Progenitor cell of endocrine pancreas (in vitro differentiated cells): ENCODE data around the gene PRPF31. TPM values are rescaled to one million over a fixed set of nuclear protein-coding genes. Genes with fewer than 3 reads are reported as not detected.
A peak's percentile ranks its signal among the peaks of the same experiment; 100 is the strongest.

Experiments
- DNase-seq: peaks from one replicate; pipeline ENCODE4 v3.0.0; 2021; ENCODE audit warnings: low spot score; ENCODE audit not compliant: unreplicated experiment
- H3K27ac Mint-ChIP-seq: 2 replicates; pipeline ENCODE4 v1.8.0; 2021; ENCODE audit warnings: mild to moderate bottlenecking, moderate library complexity, mixed read lengths
- H3K27me3 Mint-ChIP-seq: 2 replicates; pipeline ENCODE4 v1.8.0; 2021; ENCODE audit warnings: mixed read lengths
- H3K36me3 Mint-ChIP-seq: 2 replicates; pipeline ENCODE4 v1.8.0; 2022; ENCODE audit warnings: mixed read lengths; ENCODE audit not compliant: insufficient read depth
- H3K4me1 Mint-ChIP-seq: 2 replicates; pipeline ENCODE4 v1.8.0; 2021; ENCODE audit warnings: low read depth, mixed read lengths
- H3K4me3 Mint-ChIP-seq: 2 replicates; pipeline ENCODE4 v1.8.0; 2021; ENCODE audit warnings: low read depth, mild to moderate bottlenecking, moderate library complexity, mixed read lengths
- H3K9me3 Mint-ChIP-seq: 2 replicates; pipeline ENCODE4 v1.8.0; 2021; ENCODE audit warnings: low read depth, mixed read lengths
- total RNA-seq: library from RNA; stranded (reverse); gene quantifications from 2 replicates; pipeline ENCODE4 v1.2.1, GENCODE V29; 2021
- TF ChIP-seq, protein P1 (sequence below): fragments of 200-600 bp; sonication (generic); IDR thresholded peaks from one replicate; pipeline ENCODE4 v1.5.0; 2021; ENCODE audit warnings: antibody characterized with exemption, mild to moderate bottlenecking; ENCODE audit not compliant: unreplicated experiment

The PRPF31 gene
- total RNA-seq, 1 donor from 2014 or later, result 71.3 TPM

DNA sequence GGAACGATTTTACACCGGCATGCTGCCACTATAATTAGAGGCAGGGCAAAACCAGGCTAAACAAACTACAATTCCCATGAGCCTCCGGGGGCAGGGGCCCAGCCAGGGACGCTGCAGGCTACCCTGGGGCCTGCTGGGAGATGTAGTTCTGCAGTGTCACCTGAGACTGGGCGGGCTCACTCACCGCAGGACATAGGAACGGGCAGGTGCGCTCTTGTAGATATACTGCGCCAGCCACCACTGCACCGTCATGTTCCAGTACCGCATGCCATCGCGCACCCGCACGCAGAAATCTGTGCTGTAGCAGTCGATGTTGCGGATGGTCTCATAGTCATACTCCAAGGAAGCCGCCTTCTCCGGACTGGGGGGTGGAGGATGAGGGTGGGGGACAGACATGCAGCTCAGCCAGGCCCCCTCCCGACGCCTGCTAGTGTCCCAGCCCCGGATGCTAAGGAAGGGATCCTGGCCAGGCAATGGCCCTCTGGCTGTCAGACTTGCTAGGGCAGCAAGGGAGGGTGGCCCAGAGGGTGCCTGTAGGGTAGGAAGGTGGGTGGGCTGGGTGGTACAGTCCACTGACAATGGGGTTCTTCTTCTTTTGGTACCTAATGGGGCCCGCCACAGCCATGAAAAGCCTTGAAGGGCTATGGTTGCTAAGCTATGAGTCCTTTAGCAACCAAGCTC lies 63.2 kb downstream of the PRPF31 start:
- no peak for DNase-seq
- Mint-ChIP-seq H3K4me3 (no peak overlapping the region), H3K9me3 (no peaks in the 10 kb centered on the region), H3K27ac (no peak overlapping the region), H3K4me1 (peaks cover 2% of the 10 kb centered on the region), H3K27me3 (no peaks in the 10 kb centered on the region), H3K36me3 (peaks cover 12% of the 10 kb centered on the region)
- TF ChIP-seq, protein P1, sequence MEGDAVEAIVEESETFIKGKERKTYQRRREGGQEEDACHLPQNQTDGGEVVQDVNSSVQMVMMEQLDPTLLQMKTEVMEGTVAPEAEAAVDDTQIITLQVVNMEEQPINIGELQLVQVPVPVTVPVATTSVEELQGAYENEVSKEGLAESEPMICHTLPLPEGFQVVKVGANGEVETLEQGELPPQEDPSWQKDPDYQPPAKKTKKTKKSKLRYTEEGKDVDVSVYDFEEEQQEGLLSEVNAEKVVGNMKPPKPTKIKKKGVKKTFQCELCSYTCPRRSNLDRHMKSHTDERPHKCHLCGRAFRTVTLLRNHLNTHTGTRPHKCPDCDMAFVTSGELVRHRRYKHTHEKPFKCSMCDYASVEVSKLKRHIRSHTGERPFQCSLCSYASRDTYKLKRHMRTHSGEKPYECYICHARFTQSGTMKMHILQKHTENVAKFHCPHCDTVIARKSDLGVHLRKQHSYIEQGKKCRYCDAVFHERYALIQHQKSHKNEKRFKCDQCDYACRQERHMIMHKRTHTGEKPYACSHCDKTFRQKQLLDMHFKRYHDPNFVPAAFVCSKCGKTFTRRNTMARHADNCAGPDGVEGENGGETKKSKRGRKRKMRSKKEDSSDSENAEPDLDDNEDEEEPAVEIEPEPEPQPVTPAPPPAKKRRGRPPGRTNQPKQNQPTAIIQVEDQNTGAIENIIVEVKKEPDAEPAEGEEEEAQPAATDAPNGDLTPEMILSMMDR, result no peak

DNA sequence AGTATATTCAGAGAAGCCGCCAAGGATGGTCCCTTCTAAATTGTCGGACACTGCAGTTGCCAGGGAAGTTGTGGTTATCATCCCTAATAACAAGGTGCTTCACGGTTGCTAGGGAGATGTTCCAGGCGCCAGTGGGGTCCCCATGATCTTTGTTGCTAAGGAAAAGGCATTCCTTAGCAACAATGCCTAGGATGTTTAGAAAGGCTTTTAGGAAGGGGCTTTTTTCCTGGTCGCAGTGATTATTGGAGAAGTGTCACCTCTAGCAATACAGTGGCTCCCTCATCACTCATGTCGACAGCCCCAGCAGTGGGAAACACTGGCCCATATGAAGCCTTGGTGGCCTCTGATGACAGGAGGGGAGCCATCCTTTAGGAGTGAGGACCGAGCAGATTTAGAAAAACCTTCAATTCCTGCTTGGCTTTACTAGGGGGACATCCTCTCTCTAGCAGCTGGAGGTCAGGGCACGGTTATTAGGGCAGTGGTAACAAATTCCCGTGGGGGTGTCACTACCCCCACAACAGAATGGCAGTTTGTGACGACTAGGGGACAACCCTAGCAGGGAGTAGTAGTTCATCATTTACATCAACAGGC lies 63.8 kb downstream of the PRPF31 start:
- Mint-ChIP-seq H3K4me3 (no peak overlapping the region), H3K27ac (peak overlapping the region; percentile 24), H3K27me3 (no peaks in the 10 kb centered on the region), H3K4me1 (peaks cover 2% of the 10 kb centered on the region), H3K36me3 (peaks cover 13% of the 10 kb centered on the region), H3K9me3 (no peaks in the 10 kb centered on the region)
- DNase-seq, result no peak
- TF ChIP-seq, protein P1, result no peak

DNA sequence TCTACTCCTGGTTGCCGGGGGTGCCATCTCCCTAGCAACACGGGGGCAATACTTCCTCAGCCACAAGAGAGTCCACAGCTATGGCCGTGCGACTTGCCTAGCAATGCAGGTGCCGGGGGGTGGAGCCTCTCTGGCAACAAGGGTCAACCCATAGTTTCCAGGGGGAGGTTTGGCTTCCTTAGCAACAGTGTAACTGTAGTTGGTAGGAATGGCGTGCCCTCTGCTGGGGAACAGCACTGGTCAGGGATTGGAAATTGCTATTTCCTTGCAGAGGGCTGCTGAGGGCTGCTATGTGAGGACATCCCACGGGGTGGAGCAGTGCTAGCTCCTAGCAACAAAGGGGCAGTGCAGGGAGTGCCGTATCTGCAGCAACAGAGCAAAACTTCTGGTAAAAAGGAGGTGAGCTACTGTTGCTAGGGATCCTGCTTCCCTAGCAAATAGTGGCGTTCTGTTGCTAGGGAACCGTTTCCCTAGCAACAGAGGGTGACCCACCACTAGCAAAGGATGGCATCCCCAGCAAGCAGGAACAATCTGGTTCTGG lies 64.4 kb downstream of the PRPF31 start:
- DNase-seq, result peak; percentile 59

DNA sequence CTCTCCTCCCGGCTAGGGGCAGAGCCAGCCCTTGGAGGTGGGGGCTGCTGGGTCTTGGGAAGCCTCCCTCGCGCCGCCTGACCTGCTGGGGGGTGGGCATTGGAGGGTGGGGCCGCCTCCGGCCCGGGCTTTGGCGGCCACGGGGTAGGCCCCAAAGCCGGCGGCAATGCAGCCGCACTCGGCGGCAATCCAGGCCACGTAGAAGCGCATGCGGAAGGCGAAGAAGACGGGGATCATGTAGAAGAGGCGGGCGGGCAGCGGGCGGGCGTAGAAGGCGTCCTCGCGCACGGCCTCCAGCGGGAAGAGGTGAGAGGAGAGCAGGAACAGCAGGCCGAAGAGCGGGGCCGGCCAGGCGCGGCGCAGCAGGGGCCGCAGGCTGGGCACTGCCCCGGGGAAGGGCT lies 65.1 kb downstream of the PRPF31 start:
- Mint-ChIP-seq H3K27ac (no peak overlapping the region), H3K4me3 (no peak overlapping the region), H3K27me3 (no peaks in the 10 kb centered on the region), H3K9me3 (no peaks in the 10 kb centered on the region), H3K4me1 (peaks cover 2% of the 10 kb centered on the region), H3K36me3 (peaks cover 15% of the 10 kb centered on the region)
- no peak for DNase-seq
- TF ChIP-seq, protein P1, result no peak

More for the DNA sequence above, 64.4 kb downstream of the PRPF31 start:
- TF ChIP-seq, protein P1, result peak; percentile 61
- peaks cover 2% of the 10 kb centered on the region for H3K4me1 Mint-ChIP-seq
- H3K4me3 Mint-ChIP-seq, result no peak overlapping the region
- peaks cover 13% of the 10 kb centered on the region for H3K36me3 Mint-ChIP-seq
- H3K27me3 Mint-ChIP-seq, result no peaks in the 10 kb centered on the region
- no peaks in the 10 kb centered on the region for H3K9me3 Mint-ChIP-seq
- H3K27ac Mint-ChIP-seq, result peak overlapping the region; percentile 24

Other genes starting within 250 kb of the PRPF31 start
- gene MYADM, start 247.9 kb upstream of the PRPF31 start, total RNA-seq, result 80.2 and 80.4 TPM in 2 replicates
- 6.5 and 8.4 TPM in 2 replicates for gene PRKCG, start 233.6 kb upstream of the PRPF31 start, total RNA-seq
- gene CACNG7, start 206.5 kb upstream of the PRPF31 start, total RNA-seq, result 0.18 TPM in 1 of 2 replicates, not detected in the other
- gene CACNG8, start 152.8 kb upstream of the PRPF31 start, total RNA-seq, result 0.36 and 0.40 TPM in 2 replicates
- 7.6 and 8.4 TPM in 2 replicates for gene CACNG6, start 124.1 kb upstream of the PRPF31 start, total RNA-seq
- not detected in 2 replicates for gene VSTM1, start 51.9 kb upstream of the PRPF31 start, total RNA-seq
- not detected in 2 replicates for gene TARM1, start 34.4 kb upstream of the PRPF31 start, total RNA-seq
- not detected in 2 replicates for gene OSCAR, start 15.0 kb upstream of the PRPF31 start, total RNA-seq
- 139 and 162 TPM in 2 replicates for gene NDUFA3, start 12.9 kb upstream of the PRPF31 start, total RNA-seq
- gene TFPT, start 97 bp upstream of the PRPF31 start, total RNA-seq, result 21.1 and 21.8 TPM in 2 replicates
- 75.4 and 77.3 TPM in 2 replicates for gene CNOT3, start 22.0 kb downstream of the PRPF31 start, total RNA-seq
- gene LENG1, start 44.0 kb downstream of the PRPF31 start, total RNA-seq, result 6.8 and 7.2 TPM in 2 replicates
- 119 and 125 TPM in 2 replicates for gene TMC4, start 57.4 kb downstream of the PRPF31 start, total RNA-seq
- 91.5 and 99.1 TPM in 2 replicates for gene MBOAT7, start 73.8 kb downstream of the PRPF31 start, total RNA-seq
- gene TSEN34, start 75.6 kb downstream of the PRPF31 start, total RNA-seq, result 38.6 and 39.7 TPM in 2 replicates
- gene RPS9, start 85.1 kb downstream of the PRPF31 start, total RNA-seq, result 1,160 and 1,179 TPM in 2 replicates
- 0.50 TPM in 1 of 2 replicates, not detected in the other for gene LILRB3, start 107.3 kb downstream of the PRPF31 start, total RNA-seq
- not detected in 2 replicates for gene LILRA6, start 127.0 kb downstream of the PRPF31 start, total RNA-seq
- not detected in 2 replicates for gene LILRB5, start 141.5 kb downstream of the PRPF31 start, total RNA-seq
- gene LILRB2, start 165.4 kb downstream of the PRPF31 start, total RNA-seq, result not detected in 2 replicates
- gene LILRA5, start 197.4 kb downstream of the PRPF31 start, total RNA-seq, result not detected in 2 replicates
- not detected in 2 replicates for gene LILRA4, start 223.4 kb downstream of the PRPF31 start, total RNA-seq
- gene LAIR1, start 249.2 kb downstream of the PRPF31 start, total RNA-seq, result not detected in 2 replicates